NCI-H345 treated with DMSO at 0.1 percent for 48 hours (cell line): Measurements from ENCODE around the gene SOWAHA.

ENCODE experiments used
- DNase-seq: peaks from one replicate; lab custom pipeline; 2025; ENCODE audit not compliant: unreplicated experiment; lab: John Stamatoyannopoulos, UW

Gene SOWAHA

DNA sequence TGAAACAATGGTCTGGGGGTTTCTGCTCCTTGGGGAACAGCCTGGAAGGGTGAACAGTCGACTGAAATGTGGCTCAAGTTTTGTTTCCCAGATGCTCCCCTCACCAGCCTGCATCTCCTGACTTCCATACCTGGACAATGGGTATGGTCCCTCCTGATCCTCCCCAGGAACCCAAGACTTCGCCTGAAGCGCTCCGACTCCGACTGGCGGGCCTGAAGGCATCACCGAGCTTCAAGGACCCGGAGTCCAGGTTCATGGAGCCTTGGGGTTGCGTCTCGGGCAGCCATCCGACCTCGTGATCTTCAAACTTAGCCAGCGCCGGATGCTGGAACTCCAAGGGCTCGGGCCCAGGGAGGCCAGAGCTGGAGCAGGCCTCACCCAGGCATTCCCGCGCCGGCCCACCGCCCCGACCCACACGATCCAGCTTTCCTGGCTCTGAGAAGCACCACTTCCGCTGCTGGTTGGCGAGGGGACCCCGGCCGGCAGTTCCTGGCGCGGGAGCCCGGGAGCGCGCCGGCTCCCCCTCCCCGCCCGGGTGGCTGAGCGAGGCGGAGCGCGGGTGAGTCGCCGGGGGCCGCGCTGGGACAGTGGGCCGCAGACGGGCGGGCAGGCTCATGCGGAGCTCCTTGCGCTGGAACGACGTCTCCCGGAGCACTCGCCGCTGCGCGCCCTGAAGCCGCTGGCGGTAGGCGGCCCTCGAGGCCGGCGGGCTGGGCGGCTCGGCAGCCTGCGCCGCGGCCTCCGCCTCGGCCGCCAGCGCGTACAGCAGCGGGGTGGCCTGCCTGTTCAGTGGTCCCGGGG lies 12.1 kb downstream of the SOWAHA start:
- no peak for DNase-seq

- DNase-seq, result no peak
These were observed 12.8 kb downstream of the SOWAHA start for GRCh38 chr5:132825834-132826391.

DNA sequence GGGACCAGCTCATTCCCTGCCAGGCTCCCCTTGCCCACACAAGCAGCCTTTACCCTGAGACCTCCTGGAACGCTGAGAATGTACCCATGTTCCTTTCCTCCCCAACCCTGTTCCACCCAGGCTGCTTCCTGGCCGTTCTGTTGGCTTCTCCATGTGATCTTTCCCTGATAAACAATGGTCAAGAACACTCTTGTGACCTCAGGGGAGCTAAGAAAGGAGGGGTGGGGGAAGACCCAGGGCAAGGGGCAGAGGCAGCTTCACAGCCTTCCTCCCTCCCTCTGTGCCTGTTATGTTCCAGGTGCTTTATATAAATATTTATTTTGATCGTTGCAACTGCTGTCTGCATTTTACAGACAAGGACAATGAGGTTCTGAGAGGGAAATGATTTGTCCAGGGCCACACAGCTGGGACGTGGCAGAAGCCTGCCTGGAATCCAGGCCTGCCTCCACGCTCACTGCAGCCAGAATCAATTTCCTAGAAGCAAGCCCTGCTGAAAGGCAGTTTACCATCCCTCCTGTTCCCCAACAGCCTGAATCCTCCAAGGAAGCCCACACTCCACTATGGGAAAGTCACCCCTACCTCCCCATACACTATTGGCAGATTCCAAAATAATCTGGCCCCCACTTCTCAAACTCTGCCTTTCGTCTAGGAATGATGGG lies 13.5 kb downstream of the SOWAHA start:
- no peak for DNase-seq

- no peak for DNase-seq
These were observed 15.0 kb downstream of the SOWAHA start for GRCh38 chr5:132827943-132828673.

DNA sequence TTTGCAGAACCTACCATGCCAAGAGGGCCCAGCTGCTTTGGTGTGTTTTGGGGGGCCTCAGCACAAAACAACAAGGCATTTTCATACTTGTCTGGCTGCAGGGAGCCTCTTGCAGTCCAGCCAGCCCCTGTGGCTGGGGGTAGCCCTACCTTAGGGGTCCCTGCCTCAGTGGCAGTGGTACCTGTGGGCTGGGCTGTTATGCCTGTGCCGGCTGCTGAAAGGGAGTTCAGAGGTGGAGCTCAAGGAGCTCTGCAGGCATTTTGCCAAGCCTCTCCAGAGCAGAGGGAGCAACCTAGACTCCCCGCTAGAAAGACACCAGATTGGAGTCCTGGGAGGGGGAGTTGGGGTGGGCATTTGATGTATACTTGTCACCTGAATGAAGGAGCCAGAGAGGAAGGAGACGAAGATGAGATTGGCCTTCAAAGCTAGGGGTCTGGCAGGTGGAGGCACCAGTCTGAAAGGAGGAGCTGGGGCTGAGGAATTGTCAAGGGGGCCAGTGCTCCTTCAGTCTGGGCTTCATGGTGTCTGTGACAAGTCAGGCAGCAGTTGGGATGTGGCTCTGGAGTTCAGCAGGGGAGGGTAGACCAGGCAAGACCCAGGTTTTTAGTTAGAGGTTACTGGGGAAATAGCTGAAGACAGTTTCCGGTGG lies 15.9 kb downstream of the SOWAHA start:
- no peak for DNase-seq

DNA sequence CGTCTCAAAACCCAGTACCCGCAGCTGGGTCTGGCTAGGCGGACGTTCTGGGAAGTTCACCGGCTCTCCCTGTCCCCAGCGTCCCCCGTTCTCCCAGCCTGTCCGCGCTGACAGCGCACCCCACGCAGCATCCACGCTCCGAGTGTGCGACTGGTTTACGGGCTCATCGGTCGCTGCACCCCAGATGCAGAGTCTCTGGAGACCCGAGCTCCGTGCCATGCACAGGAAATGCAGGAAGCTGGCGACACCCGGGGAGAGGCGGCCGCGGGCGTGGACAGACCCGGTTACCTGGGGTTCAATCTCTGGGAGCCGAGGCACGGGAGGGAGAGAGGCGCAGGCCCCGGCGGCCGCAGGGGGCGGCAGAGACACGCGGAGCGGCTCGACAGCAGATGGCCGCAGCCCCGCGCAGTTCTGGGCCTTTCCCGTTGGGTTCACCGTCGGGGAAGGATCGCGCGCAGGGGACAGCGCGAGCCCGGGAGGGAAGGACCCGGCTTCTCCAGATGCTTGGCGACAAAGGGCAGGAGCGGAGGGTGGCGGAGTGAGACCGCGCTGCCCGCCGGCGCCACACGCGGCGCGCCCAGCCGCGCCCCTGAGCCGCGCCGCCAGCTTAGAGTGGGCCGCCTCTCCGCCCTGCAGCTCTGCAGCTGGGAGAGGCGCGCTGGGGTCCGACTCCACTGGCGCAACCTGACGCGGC lies 16.8 kb downstream of the SOWAHA start:
- DNase-seq, result peak; percentile 19

- DNase-seq, result no peak
These were observed 17.5 kb downstream of the SOWAHA start, which contains the start of gene SHROOM1 for GRCh38 chr5:132830436-132831094. Gene SHROOM1 (minus strand): TSS chr5:132830647. CDS start chr5:132826140, 4,507 bp downstream.

GRCh38 chr5:132831095-132831860 lies 18.2 kb downstream of the SOWAHA start:
- no peak for DNase-seq

DNA sequence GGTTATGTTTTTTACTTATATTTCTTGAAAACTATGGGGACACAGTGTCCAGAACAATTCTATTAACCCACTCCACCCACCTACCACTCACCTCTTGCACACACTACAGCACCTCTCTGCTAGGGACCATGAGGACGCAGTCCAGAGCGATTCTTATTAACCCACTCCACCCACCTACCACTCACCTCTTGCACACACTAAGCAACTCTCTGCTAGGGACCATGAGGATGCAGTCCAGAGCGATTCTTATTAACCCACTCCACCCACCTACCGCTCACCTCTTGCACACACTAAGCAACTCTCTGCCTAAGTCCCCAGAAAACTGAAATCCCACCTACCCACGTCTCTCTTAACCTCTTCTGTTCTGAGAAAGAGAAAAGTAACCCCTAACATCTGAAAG lies 19.5 kb downstream of the SOWAHA start:
- no peak for DNase-seq

DNA sequence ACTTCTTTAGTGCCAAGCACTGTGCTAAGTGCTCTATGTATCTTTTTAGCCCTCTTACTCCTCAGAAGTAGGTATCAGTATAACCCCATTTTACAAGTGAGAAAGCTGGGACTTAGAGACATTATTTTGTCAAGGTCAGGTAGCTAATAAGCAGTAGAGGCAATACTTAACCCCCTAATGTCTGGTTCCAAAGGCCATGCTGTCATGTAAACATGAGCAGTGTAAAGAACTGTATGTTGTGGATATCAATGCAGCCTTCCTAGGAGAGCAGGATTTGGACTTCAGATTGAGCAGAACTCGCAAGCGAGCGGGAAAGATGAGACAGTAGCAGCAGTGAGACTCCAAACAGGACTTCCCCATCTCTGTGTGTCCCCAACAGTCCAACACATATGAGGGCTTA lies 21.0 kb downstream of the SOWAHA start:
- no peak for DNase-seq

DNA sequence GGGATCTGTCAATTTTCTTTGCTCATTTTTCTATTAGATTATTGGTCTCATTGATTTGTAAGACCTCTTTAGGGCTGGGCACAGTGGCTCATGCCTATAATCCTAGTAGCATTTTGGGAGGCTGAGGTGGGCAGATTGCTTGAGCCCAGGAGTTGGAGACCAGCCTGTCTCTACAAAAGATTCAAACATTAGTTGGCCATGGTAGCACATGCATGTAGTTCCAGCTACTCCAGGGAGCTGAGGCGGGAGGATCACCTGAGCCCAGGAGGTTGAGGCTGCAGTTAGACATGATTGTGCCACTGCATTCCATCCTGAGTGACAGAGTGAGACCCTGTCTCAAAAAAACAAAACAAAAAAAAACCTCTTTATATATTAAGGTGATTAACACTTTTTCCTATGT lies 23.8 kb downstream of the SOWAHA start:
- no peak for DNase-seq

DNA sequence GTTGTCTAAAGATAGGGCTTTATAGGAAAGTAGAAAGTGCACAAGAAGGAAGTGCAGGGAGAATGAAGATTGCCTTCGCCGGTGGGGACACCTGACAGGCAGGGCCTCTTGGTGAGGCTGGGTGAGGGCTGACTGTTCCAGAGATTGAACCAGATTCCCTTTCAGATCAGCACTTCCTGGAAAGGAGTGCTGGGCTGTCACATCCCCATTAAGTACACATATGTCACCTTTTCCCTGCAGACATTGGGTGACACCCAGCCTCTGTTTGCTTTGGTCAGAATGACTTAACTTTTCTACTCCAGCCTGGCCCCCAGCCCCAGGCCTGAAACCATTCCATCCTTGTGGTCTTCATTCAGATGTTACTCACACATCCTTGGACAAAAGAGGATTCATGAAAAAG lies 24.8 kb downstream of the SOWAHA start:
- DNase-seq, result no peak

DNA sequence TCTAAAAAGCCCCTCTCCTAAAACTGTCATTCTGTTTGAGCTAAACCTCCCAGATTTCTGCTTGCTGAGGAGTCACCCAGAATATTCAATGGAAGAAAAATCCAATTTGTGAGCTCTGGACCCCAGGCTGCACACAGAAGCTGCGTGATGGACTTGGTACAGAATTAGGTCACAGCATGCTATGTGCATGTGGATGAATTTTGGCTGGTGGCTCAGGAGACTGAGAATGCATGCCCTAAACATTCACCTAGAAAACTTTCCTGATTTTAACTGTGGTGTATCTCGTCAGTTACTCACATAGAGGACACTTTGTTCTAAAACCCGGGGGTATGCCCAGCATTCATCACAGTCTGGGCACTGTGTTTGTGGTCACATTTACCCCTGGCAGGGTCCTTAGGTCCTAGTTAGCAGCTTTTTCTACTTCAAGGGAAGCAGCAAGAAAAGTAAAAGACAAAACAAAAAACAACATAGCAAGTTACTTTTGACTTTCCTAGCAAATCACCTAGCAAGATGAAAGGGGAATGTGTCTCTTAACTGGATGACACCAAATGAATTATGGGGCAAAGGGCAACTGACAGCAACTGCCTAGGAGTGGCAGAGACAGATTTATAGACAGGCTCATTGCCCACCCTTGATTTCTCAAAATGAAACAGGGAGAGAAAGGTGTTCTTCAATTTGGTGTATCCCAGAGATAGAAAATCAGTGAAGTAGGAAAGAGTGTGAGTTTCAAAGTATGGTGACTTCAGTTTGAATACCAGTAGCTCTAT lies 25.6 kb downstream of the SOWAHA start:
- DNase-seq, result no peak

- DNase-seq, result no peak
These were observed 26.6 kb downstream of the SOWAHA start for GRCh38 chr5:132839426-132840301.

GRCh38 chr5:132840313-132840712 lies 27.2 kb downstream of the SOWAHA start:
- DNase-seq, result no peak

DNA sequence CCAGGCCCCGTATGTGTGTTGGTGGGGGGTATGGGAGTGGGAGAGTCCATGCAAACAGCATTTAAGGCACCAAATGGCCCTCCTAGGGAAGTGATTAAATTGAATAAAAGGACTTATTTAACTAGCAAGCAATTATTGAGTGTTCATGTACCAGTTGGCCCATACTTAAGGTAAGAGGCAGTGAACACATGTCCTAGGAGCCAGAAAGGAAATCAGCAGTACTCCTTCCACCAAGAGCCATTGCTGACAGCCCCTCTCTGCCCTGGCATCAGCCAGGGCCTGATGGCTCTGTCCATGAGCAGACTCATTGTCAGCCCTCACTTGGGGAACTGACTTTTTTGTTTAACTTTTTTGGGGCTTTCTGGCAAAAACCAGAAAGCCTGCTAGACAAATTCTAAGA lies 27.8 kb downstream of the SOWAHA start:
- DNase-seq, result no peak

DNA sequence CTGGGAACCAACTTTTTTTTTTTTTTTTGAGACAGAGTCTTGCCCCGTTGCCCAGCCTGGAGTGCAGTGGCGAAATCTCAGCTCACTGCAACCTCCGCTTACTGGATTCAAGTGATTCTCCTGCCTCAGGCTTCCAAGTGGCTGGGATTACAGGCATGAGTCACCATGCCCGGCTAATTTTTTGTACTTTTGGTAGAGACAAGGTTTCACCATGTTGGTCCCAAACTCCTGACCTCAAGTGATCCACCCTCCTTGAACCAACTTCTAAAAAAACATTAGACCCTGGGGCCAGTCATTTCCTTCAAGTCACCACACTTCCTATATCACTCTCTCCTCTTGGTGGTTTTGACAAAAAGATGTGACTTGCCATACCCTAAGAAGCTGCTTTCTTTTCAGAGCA lies 28.2 kb downstream of the SOWAHA start:
- DNase-seq, result no peak
